Sigmoid colon (tissue), 4 donors: ENCODE measurements around the gene SLC5A5.

Experiments
- EP300 ChIP-seq, 4 donors: sonication (generic); formaldehyde crosslinking; IDR thresholded peaks; one replicate each; pipeline ENCODE4 v1.6.1; 2017; ENCODE audit warnings: antibody characterized with exemption in 4 of 4
- POLR2A ChIP-seq, 2 donors: fragments of 450-650 bp; IDR thresholded peaks; one replicate each; pipeline ENCODE4 v1.6.1; 2016; ENCODE audit warnings: antibody characterized with exemption in 2 of 2, mild to moderate bottlenecking in 2 of 2, moderate library complexity in 2 of 2
- POLR2AphosphoS5 ChIP-seq, 4 donors: sonication (generic); formaldehyde crosslinking; IDR thresholded peaks; one replicate each; pipeline ENCODE4 v1.6.1; 2017; ENCODE audit warnings: antibody characterized with exemption in 4 of 4
- TF ChIP-seq, protein P1 (sequence below), 4 experiments: fragments of 450-650 bp in 3 of 4; fragments of 200-600 bp in 1 of 4; IDR thresholded peaks; one replicate each; pipeline ENCODE4 v1.5.1; 2016 to 2019; ENCODE audit warnings: antibody characterized with exemption in 4 of 4, mild to moderate bottlenecking in 3 of 4, moderate library complexity in 2 of 4

DNA sequence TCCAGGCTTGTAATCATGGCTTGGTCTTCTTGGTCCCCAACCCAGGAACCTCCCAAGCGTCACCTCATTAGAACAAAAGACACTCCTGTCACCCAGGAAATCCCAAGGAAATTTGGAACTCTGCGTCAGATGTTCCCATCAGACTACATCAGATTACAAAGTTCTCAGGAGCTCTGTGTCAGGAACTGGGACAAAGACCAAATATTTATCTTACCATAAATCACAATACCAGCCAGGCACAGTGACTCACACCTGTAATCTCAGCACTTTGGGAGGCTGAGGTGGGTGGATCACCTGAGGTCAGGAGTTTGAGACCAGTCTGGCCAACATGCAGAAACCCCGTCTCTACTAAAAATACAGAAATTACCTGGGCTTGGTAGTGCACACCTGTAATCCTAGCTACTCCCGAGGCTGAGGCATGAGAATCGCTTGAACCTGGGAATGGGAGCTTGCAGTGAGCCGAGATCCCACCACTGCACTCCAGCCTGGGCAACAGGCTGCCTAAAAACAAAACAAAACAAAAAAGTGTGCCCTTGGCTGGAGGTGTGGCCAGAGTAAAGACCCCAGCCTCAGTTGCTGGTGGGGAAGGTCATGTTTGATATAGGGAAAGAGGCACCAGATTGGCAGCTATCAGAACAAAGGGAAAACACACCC, 44.3 kb downstream of the SLC5A5 start:
- TF ChIP-seq, protein P1, sequence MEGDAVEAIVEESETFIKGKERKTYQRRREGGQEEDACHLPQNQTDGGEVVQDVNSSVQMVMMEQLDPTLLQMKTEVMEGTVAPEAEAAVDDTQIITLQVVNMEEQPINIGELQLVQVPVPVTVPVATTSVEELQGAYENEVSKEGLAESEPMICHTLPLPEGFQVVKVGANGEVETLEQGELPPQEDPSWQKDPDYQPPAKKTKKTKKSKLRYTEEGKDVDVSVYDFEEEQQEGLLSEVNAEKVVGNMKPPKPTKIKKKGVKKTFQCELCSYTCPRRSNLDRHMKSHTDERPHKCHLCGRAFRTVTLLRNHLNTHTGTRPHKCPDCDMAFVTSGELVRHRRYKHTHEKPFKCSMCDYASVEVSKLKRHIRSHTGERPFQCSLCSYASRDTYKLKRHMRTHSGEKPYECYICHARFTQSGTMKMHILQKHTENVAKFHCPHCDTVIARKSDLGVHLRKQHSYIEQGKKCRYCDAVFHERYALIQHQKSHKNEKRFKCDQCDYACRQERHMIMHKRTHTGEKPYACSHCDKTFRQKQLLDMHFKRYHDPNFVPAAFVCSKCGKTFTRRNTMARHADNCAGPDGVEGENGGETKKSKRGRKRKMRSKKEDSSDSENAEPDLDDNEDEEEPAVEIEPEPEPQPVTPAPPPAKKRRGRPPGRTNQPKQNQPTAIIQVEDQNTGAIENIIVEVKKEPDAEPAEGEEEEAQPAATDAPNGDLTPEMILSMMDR (IDR thresholded peaks at IDR 0.05) = no peak
- TF ChIP-seq EP300 (IDR thresholded peaks at IDR 0.05) (no peak), POLR2AphosphoS5 (IDR thresholded peaks at IDR 0.05) (no peak), POLR2A (IDR thresholded peaks at IDR 0.05) (no peak)
